Inferior parietal cortex (tissue), 1 donor: ENCODE results near the gene GALNT3.

Experiments
- DNase-seq: peaks from one replicate; pipeline ENCODE4 v3.0.0-alpha.2; 2016; ENCODE audit errors: extremely low spot score

The GALNT3 gene

DNA sequence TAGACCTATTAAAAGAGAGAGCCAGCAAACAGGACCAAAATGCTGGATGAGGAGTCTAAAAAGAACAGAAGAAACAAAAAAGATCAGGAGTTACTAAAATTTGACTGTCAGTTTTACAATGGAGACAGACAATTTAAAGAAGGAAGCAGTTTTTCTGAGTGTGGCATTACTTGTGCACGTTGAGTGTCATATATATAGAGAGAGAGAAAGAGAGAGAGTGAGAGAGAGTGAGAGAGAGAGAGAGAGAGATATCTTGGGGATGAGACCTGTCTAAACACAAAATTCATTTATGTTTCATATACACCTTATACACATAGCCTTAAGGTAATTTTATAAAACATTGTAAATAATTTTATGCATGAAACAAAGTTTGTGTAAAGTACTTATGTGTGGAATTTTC is 2.1 kb upstream of the GALNT3 start:
- no peak for DNase-seq

GRCh38 chr2:165795011-165795410 is 964 bp upstream of the GALNT3 start:
- no peak for DNase-seq

DNA sequence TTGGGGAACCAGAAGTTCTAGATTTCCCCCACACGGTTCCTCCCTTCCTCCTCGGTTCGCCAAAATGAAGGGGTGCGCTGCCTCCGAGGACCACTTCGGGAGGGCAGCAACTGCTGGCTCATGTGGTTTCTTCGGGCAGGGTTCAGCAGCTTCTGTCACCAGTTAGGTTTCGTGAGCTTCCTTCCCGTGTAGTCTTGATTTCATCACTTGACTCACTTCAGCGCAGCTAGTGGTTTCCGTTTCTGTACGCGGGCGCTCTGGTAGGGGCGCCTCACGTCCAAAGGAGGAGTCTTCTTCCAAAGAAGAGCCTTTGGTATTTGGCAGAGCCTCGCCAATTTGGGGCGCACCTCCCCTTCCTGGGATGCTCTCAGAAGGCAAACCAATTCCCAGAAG is 485 bp upstream of the GALNT3 start:
- DNase-seq = peak; percentile 24

- DNase-seq = no peak
Measured at GRCh38 chr2:165793161-165793778, 777 bp downstream of the GALNT3 start.

GRCh38 chr2:165792104-165792454 is 2.0 kb downstream of the GALNT3 start:
- no peak for DNase-seq

GRCh38 chr2:165791421-165792103 is 2.5 kb downstream of the GALNT3 start:
- DNase-seq = no peak

DNA sequence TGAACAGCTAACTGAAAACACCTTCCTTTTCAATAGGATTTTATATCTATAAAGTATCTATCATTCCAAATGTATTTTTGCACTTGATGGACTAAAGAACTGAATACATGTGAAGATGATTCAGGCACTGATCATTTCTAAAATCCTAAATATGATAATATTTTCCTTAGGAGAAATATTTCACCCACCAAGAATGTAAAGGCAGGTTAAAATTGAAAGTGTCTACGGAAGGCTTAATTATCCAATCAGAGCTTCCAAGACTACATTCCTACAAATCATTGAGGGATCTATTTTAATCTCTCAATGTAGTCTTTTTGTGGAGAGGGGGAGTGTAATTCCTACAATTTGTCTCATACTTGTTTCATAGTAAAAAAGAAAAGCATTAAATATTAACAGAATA is 3.6 kb downstream of the GALNT3 start:
- no peak for DNase-seq

GRCh38 chr2:165787334-165787733 is 6.7 kb downstream of the GALNT3 start:
- no peak for DNase-seq

GRCh38 chr2:165779706-165780105 is 14.3 kb downstream of the GALNT3 start:
- no peak for DNase-seq

- DNase-seq = no peak
Measured at GRCh38 chr2:165778653-165779451, 15.2 kb downstream of the GALNT3 start.

- DNase-seq = no peak
Measured at GRCh38 chr2:165778187-165778556, 15.9 kb downstream of the GALNT3 start.

DNA sequence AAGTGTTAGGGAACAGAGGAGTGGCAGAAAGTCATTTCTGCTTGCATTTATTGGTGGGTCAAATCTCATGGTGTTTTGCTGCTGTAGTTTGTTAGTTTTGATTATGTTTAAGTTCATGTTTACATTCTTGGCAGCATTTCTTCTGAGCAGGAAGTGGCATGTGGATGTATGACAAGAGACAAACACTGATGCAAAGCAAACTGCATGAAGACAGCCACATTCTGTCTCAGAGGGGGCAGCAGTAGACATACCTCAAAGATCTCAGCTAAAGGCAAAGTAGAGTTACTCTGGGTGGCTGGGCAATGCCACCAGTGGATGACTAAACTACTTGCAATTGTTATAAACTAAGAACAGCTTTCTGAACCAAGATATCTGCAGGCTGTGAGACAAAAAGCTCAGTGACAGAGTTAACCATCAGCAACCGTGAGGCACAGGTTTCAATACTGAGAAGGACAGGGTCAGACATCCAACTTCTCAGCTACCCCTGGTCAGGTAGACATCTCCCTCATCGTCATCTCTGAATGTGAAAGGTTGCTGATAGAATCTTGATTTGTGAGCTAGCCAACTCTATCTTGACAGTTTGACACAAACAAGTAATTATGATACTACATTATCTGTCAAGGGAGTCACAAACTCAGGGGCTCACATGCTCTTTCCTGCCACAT is 16.4 kb downstream of the GALNT3 start:
- DNase-seq = no peak

GRCh38 chr2:165776796-165777195 is 17.3 kb downstream of the GALNT3 start:
- DNase-seq = no peak

DNA sequence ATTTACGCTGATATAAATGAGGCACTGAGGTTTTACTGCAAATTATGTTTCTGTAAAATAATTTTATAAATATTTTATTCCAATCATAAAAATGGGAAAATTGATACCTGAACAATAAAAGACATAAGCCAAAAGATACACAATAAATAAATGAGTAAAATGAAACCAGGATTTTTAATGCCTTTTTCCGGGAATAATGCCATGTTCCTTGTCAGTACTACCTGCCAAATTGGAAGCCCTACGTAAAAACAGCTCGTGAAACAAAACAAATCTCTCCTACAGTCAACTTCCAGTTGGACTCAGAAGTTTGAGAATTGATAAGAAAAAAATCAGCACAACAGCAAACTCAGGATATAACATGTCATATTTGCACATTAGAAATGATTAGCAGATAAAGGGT is 18.0 kb downstream of the GALNT3 start:
- no peak for DNase-seq

DNA sequence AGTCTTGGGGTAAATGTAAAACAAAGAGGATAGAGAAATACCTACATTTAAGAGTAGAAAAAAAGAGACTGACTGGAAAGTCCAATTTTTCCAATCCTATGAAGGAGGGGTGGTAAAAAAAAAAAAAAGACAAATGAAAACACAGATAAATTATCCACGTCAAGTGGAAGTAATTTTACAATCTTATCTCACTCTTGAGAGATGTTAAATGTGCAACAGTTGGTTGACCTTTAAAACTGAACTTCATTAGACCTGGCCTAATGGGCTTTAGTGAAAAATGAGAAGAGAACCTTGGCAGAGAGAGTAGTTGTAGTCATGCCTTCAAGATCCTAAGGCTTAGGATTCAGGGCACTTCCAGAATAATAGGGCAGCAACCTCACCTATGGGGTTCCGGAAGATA is 20.4 kb downstream of the GALNT3 start:
- DNase-seq = no peak

DNA sequence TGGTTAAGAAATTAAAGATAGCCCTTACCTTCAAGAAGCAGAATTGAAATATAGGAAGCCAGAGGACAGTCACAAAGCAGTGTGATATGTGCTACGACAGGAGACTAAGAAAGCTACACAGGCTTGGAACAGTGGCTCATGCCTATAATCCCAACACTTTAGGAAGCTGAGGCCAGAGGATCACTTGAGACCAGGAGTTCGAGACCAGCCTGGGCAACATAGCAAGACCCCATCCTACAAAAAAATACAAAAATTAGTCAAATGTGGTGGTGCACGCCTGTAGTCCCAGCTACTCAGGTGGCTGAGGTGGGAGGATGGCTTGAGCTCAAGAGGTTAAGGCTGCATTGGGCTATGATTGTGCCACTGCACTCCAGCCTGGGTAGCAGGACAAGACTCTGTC is 21.9 kb downstream of the GALNT3 start:
- no peak for DNase-seq

GRCh38 chr2:165766326-165766927 is 27.6 kb downstream of the GALNT3 start:
- no peak for DNase-seq

GRCh38 chr2:165762723-165763122 is 31.3 kb downstream of the GALNT3 start:
- DNase-seq = no peak

DNA sequence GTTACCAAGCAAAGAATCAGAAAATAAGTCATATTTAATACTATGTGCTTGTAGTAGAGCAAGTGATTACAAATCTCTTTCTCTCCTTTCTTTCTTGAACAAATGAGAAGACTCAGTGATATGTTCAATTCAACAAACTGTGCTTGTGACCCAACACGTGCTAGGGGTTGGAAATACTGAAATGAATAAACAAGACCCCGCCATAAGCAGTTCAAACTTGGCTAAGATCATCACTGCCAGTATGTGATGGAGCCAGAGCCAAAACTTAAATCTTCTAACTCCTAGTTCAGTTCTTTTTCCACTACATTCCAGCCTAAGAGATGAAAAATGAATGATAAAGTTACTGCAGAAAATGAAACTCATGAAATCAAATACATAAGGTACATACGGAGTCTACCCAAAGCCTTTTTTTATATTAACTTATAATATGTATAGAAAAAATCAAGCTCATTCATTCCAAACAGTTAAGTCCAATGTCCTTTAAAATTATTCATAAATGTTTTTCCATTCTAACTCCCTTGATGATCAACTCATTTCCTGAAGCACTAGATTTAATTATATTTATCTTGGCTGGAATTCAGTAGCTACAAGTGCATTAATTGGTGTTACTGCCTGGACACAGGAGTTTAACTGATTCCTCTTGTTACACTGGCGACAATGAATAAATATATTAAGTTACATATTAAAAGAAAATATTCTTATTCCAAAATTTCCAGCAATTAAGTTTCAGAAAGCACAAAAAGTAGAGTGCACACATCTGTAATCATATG is 36.0 kb downstream of the GALNT3 start:
- no peak for DNase-seq

GRCh38 chr2:165746501-165746900 is 47.5 kb downstream of the GALNT3 start:
- DNase-seq = no peak

GRCh38 chr2:165745916-165746315 is 48.1 kb downstream of the GALNT3 start:
- peak; percentile 14 for DNase-seq
